HepG2 (cell line): ENCODE measurements around the gene RAD17. TPM values are rescaled to one million over a fixed set of nuclear protein-coding genes. Genes with fewer than 3 reads are reported as not detected.

Experiments used
- CENPT ChIP-seq: sonication (generic); formaldehyde crosslinking; IDR thresholded peaks from 2 replicates; pipeline ENCODE4 v1.8.0; 2022; ENCODE audit warnings: low read depth, mild to moderate bottlenecking, moderate library complexity, missing genetic modification reagents
- MTA1 ChIP-seq: sonication (generic); formaldehyde crosslinking; IDR thresholded peaks from 2 replicates; pipeline ENCODE4 v1.4.0; 2020; ENCODE audit warnings: missing genetic modification reagents, mild to moderate bottlenecking, borderline replicate concordance
- MXD4 ChIP-seq: IDR thresholded peaks from 2 replicates; pipeline ENCODE4 v1.6.1; 2016; ENCODE audit warnings: mild to moderate bottlenecking, missing biosample characterization, missing genetic modification reagents
- NR2C2 ChIP-seq: sonication (generic); formaldehyde crosslinking; IDR thresholded peaks from 2 replicates; pipeline ENCODE4 v1.4.0; 2020; ENCODE audit warnings: missing genetic modification reagents, mild to moderate bottlenecking, moderate library complexity, borderline replicate concordance
- PRDM10 ChIP-seq: sonication (generic); formaldehyde crosslinking; IDR thresholded peaks from 2 replicates; pipeline ENCODE4 v1.4.0; 2020; ENCODE audit warnings: low read depth, missing genetic modification reagents
- RFX1 ChIP-seq: fragments of 450-650 bp; IDR thresholded peaks from 2 replicates; pipeline ENCODE4 v1.6.1; 2017
- RXRB ChIP-seq: IDR thresholded peaks from 2 replicates; pipeline ENCODE4 v1.6.1; 2016; ENCODE audit warnings: borderline replicate concordance, missing genetic modification reagents, missing compliant biosample characterization
- SOX6 ChIP-seq, 2 experiments: fragments of 450-650 bp in 1 of 2; sonication (generic) in 1 of 2; formaldehyde crosslinking in 1 of 2; IDR thresholded peaks; 2 replicates each; pipeline versions ENCODE4 v1.4.0 to v1.6.1; 2017 to 2020; ENCODE audit warnings: antibody characterized with exemption in 1 of 2, mild to moderate bottlenecking in 1 of 2, missing genetic modification reagents in 1 of 2
- SRY ChIP-seq: sonication (generic); formaldehyde crosslinking; IDR thresholded peaks from 2 replicates; pipeline ENCODE4 v1.8.0; 2022; ENCODE audit warnings: mild to moderate bottlenecking, missing genetic modification reagents
- TP53 ChIP-seq: sonication (generic); formaldehyde crosslinking; conservative IDR thresholded peaks from 2 replicates; pipeline ENCODE4 v1.4.0; 2020; ENCODE audit warnings: missing genetic modification reagents
- ZBTB2 ChIP-seq: sonication (generic); formaldehyde crosslinking; IDR thresholded peaks from 2 replicates; pipeline ENCODE4 v1.8.0; 2022; ENCODE audit warnings: low read depth, missing genetic modification reagents
- ZBTB3 ChIP-seq: sonication (generic); formaldehyde crosslinking; IDR thresholded peaks from 2 replicates; pipeline ENCODE4 v1.4.0; 2020; ENCODE audit warnings: low read depth, mild to moderate bottlenecking, moderate library complexity, missing genetic modification reagents, borderline replicate concordance
- ZBTB34 ChIP-seq: sonication (generic); formaldehyde crosslinking; IDR thresholded peaks from 2 replicates; pipeline ENCODE4 v1.8.0; 2022; ENCODE audit warnings: mild to moderate bottlenecking, missing genetic modification reagents
- ZBTB7A ChIP-seq: sonication (generic); formaldehyde crosslinking; IDR thresholded peaks from 2 replicates; pipeline ENCODE4 v1.8.0; 2022; ENCODE audit warnings: mild to moderate bottlenecking, missing genetic modification reagents
- ZNF580 ChIP-seq: IDR thresholded peaks from 2 replicates; pipeline ENCODE4 v1.6.1; 2016; ENCODE audit warnings: low read depth, borderline replicate concordance
- ZNF75D ChIP-seq: sonication (generic); formaldehyde crosslinking; IDR thresholded peaks from 2 replicates; pipeline ENCODE4 v1.8.1; 2023; ENCODE audit warnings: missing genetic modification reagents, mild to moderate bottlenecking, borderline replicate concordance
- ZNF766 ChIP-seq: sonication (generic); formaldehyde crosslinking; IDR thresholded peaks from 2 replicates; pipeline ENCODE4 v1.5.0; 2020; ENCODE audit warnings: missing genetic modification reagents, borderline replicate concordance
- ZSCAN20 ChIP-seq: sonication (generic); formaldehyde crosslinking; IDR thresholded peaks from 2 replicates; pipeline ENCODE4 v1.4.0; 2020; ENCODE audit warnings: missing genetic modification reagents, mild to moderate bottlenecking, borderline replicate concordance
- ZZZ3 ChIP-seq: sonication (generic); formaldehyde crosslinking; IDR thresholded peaks from 2 replicates; pipeline ENCODE4 v1.4.0; 2020; ENCODE audit warnings: missing genetic modification reagents, mild to moderate bottlenecking, borderline replicate concordance
- polyA plus RNA-seq, 8 experiments: library from polyadenylated mRNA; depleted of rRNA in 3 of 8; stranded (reverse) in 7 of 8; unstranded in 1 of 8; fragments of >200 nt; fragmentation: Illumina TruSeq in 4 of 8; extraction: Trizol in 4 of 8; gene quantifications; 2 replicates each; pipeline versions ENCODE4 v1.2.1 to v1.2.3, GENCODE V29; 2011 to 2016; ENCODE audit warnings: low read depth in 4 of 8, missing spikeins in 1 of 8, mixed read lengths in 1 of 8; ENCODE audit not compliant: insufficient read depth in 1 of 8
- total RNA-seq, 5 experiments: library from RNA; depleted of rRNA; stranded (reverse); fragments of >200 nt; fragmentation: Illumina TruSeq; extraction: Trizol; gene quantifications; 2 replicates each; pipeline ENCODE4 v1.2.3, GENCODE V29; 2016; ENCODE audit warnings: low read depth in 1 of 5

Gene RAD17
- total and polyA plus RNA-seq, 2 of the 13 experiments (the other 11 are each of a cell fraction or from before 2014, with no cell fraction given): 24.0 to 25.9 TPM

GRCh38 chr5:69451941-69452647, 82.5 kb downstream of the RAD17 start (continued):
- TF ChIP-seq PRDM10: 0 out of 2 replicates have a peak, but pooled peaks have one; percentile 27
- no peak for TF ChIP-seq ZZZ3 (CRISPR knock-in tag)
- TF ChIP-seq ZNF766 (CRISPR knock-in tag): no peak
- no peak for TF ChIP-seq ZNF75D
- no peak for TF ChIP-seq TP53 (CRISPR knock-in tag)
- no peak for TF ChIP-seq ZSCAN20 (CRISPR knock-in tag)
- TF ChIP-seq RXRB (CRISPR knock-in tag): peak; percentile 77; the same call in 1 of the 2 replicates
- no peak for TF ChIP-seq CENPT (CRISPR knock-in tag)
- TF ChIP-seq ZBTB34 (CRISPR knock-in tag): no peak
- no peak for TF ChIP-seq ZNF580 (CRISPR knock-in tag)
- TF ChIP-seq SRY: no peak
- no peak for TF ChIP-seq MXD4
- TF ChIP-seq RFX1: no peak
- TF ChIP-seq ZBTB7A (CRISPR knock-in tag): no peak
- no peak for TF ChIP-seq ZBTB2 (CRISPR knock-in tag)
- TF ChIP-seq NR2C2 (CRISPR knock-in tag): peak; percentile 20; the same call in 1 of the 2 replicates
- TF ChIP-seq SOX6 (IDR thresholded peaks at IDR 0.05): no peak
- TF ChIP-seq SOX6 (CRISPR knock-in tag; IDR thresholded peaks at IDR 0.05): peak; percentile 51; the same call in 1 of the 2 replicates
- TF ChIP-seq MTA1 (CRISPR knock-in tag): no peak
- no peak for TF ChIP-seq ZBTB3 (CRISPR knock-in tag)
